Lung microvascular endothelial cell (primary cell): Measurements from ENCODE around the gene LDLRAD4. TPM values are rescaled to one million over a fixed set of nuclear protein-coding genes. Genes with fewer than 3 reads are reported as not detected.
A peak's percentile ranks its signal among the peaks of the same experiment; 100 is the strongest.

Source experiments
- DNase-seq, 2 donors: peaks; one replicate each; pipeline versions ENCODE4 v3.0.0 to v3.0.0-alpha.2; 2010; ENCODE audit warnings: low read depth in 2 of 2
- total RNA-seq: library from RNA; depleted of rRNA; stranded (reverse); fragments of >200 nt; gene quantifications from 2 replicates; pipeline ENCODE4 v1.2.1, GENCODE V29; 2014

The LDLRAD4 gene
- total RNA-seq, 1 donor from 2014 or later = 22.2 TPM

DNA sequence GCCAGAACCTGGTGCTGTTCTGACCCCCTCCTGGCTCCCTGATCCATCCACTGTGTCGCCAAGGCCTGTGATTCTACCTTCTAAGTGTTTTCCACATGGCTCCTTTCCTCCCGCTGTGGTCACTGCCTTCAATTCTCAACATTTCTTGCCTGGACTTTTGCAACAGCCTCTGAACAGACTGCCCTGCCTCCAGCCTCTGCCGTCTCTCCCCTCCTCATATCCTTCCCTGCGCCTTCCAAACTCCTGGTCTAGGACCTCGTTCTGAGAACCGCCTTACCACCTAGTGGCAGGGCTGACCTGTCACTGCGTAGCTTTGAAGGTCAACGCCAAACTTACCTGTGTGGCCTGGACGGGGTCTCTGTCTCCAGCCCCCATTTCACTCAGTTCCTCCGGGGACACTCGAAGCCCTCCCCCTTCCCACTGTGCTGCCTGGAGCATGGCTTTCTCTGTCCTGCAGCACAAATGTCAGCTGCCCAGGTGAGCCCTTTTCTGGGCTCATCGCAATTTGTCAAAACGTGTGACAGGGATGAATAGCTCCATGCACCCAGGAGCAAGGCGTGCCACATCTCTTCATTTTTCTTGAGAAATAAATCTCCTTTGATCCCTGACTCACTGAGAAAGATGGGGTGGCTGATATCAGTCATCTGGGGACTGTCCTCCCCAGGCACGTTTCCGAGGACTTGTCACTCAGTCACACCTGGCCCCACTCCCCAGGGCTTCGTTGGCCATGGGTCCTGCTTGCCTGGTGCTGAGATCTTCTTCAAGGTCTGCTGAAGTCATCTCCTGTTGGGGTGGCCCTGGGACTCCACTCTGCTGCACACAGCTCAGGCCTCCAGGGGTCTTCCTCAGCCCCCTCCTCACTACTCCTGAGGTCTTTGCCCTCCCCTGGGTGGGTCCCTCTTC, 46.7 kb downstream of the LDLRAD4 start:
- no peak for DNase-seq

DNA sequence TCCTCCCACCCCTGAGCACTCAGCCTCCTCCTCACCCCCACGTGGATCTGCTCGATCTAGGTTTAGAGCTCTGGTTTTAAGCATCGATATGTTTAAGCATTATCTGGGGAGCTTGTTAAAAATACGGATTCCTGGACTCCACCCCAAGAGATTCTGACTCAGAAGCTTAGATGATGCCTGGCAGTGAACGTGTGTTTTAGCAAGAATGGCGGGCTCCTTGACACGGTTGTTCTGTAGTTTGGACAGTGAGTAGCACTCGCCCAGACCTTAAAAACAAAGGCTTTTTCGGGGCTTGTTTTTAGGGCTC, 47.3 kb downstream of the LDLRAD4 start:
- no peak for DNase-seq

DNA sequence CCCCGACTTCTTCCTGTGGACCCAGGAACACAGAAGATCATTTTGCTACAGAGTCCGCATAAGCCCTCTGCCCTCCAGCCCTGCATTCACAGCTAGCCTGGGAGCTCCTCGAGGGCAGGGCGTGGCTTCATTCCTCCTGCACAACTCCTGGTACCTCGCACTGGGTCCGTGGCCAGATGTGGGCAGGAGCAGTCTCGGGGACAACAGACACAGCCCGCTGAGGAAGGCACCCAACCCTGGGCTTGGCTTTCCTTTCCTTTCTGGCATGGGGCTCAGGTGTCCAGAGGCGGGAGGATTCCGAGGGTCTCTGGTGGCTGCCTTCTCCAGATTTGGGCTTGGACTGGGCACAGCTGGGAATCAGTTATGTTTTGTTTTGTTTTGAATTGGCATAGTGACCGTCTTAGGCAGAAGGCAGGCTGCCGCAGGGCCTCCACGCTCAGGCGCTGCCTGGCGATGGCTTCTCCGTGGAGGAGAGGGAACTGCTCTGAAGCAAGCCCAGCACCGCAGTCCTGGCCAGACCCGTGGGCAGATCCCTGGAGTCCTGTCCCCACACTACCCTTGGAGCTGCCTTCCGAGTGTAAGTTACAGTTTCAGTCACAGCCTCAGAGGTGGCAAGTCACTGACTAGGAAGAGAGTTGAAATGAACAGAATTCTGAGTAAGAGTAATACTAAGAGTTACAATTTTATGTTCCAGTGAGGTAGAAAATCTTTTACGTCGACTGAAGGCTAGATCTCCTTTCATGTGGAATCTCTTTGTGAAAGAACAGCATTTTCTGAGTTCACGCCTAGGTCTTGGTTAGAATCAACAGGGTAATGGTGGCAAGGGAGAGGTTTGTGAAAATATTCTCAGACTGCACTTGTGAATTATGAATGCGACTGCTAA, 47.9 kb downstream of the LDLRAD4 start:
- DNase-seq = no peak

DNA sequence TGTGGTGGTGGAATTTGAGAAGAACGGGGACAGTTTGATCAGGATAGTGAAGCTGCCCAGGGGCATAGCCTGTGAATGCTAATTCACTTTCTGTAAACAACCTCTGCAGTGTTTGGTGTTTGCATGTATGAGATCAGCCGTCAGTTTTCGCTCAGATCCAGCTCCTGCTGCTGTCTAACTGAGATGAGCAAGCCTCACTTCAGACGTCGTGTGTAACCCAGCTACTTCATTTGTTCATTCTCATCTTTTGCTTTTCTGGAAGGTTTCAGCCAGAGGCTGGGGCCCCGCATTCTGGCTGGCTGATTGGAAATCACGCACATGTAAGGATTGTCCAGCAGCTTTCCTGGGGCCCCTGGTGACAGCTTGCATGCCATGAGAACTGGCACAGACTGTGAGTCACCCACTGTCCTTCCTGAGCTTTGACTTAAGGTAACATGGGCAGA, 48.9 kb downstream of the LDLRAD4 start:
- no peak for DNase-seq

DNA sequence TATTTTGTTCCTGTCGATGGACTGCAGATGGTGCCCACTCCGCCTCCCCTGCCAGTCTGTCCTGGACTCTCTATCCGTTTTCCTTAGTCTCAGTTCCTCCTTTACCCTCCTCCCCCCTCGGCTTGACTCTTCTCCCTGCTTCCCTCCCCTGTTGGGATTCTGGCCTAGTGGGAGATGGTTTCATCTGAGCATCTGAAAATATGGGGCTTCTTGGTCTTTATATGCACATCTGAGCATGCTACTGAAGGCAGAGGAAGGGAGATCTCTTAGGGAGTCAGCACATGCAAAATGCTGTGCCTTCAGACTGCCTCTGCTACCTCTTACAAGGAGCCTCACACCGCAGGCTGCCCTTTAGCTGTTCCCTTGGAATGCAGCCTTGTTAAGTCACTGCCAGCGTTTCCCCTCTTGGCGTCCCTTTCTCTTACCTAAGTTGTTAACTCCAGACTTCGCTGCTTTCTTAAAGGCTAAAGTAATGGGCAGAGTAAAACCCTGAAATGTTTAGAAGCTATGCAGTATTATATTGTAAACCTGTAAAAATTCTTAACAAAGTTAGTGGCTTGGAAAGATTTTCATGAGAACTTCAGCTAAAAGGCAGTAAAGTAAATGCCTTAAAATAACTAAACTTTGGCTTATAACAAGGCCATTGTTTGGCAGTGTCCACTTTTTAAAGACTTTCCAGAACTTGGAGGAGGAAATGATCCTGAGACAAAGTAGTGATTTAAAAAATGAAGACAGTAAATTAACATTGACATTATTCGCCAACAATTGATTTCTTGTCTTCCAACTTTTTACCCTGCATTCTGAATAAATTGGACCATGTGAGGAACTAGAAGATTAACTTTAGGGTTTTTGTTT, 49.8 kb downstream of the LDLRAD4 start:
- DNase-seq = peak in 1 of 2 donors; percentile 10

DNA sequence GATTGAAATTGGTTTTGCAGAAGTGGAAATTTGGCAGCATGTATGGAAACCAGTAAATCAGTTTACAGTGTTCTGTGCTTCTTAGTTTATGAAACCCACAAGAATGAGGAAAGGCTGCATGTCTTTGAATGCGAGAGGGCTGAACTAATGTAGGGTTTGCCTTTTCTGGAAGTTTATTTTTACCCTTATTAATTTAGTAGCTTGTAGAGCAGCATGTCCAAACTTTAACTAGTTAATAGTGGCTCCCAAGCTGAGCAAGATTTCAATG, 50.4 kb downstream of the LDLRAD4 start:
- no peak for DNase-seq

DNA sequence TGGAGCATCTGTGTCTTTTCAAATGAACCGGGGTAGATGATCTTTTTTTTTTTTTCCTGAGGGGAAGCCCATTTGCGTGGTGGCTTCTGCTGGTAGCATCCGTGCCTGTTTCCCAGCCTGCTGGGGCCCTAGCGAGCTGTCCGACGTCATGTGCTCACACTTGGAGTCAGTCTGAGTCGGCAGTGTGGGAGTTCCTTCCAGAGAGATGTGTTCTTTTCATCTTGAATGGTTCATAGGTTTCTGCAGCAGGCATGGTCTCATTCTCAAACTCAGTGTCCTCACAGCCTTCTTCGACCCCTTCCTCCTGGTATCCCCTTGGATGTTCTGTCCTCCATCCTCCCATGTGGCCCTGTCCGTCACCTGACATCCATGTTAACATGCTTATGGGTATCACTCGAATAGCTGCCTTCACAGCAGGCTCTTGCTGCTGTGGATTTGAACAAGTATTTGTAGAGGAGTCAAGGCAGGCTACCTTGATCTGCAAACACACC, 51.0 kb downstream of the LDLRAD4 start:
- DNase-seq = no peak

DNA sequence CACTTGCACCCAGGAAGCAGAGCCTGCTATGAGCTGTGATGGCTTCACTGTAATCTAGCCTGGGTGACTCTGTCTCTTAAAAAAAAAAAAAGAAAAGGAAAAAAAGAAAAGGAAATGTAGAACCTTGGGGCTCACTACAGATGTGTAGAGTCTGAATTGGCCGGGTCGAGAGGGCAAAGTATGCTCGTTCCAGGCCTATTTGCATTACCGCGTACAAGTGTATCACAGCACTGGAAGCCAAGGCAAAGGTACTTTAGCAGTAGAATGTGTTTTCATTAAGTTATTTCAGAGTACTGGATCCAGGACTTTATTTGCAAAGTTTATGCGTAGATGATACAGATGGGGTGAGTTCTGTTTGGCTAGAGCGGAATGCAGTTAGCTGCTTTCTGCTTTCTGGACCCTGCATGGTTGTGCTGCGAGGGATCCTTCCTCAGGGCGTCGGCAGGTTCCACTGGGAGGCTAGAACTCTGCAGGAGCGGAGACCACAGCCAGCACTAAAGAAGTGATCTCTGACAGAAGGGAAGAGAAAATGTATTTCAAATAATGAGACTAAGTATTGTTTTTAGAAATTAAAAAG, 51.8 kb downstream of the LDLRAD4 start:
- DNase-seq = no peak

DNA sequence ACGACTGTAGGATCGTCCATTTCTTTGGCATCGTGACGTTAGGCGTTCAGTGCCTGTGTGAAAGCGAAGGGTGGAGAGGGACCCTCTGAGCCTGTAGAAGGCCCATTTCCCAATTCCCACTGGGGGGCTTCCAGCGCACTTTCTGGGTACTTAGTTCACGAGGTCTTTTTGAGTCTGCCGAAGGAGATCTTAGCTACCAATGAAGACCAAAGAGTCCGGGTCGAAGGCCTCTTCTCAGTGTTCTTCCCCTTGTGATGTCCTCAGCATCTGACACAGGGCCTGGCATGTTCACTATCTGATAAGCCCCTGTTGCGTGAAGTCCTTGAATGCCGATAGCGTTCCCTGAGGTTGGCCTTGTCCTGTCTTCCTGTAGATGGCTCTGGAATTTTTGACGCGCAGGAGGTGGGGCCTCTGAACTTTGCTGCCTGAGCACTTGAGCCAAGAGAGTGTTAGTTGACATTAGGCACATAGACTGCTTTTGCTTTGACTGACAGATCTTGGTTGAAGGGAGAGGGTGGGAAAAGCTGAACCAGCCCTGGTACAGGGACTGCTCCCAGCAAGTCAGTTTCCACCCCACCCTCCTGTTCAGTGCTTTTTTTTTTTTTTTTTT, 52.8 kb downstream of the LDLRAD4 start:
- no peak for DNase-seq

DNA sequence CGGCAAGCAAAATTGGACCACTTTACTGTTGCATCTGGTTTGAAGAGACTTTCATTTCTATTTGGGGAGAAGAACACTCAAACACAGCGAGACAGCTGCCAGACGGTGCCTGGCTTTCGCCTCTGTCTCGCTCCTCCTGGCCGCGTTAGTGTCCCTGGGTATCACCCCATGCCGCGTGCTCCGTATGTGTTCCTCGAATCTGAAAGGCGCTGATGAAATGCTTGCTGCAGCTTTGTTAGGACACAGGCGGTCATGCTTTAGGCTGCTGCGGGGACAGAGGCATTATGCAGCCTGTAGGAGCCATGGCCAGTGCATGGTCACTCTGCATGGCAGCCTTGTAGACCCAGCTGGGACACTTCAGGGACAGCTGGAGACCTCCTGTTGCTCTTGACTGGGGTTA, 53.9 kb downstream of the LDLRAD4 start:
- no peak for DNase-seq

DNA sequence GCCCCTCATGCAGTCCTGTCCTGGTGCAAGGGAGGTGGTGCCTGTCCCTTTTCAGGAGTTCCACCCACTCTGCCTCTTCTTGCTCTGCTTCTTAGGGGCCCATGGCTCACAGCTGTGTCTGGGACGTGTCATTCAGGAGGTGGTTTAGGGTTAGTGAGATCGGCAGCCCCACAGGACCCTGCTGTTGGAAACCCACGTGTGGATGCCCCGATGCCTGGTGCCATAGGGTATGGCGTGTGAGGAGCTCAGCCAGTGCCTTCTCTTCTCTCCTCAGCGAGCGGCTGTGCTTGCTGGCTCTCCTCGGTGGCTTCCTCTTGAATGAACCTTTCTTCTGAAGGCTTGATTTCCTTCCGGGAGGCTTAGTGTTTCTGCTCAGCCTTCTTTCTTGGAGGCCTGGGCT, 55.2 kb downstream of the LDLRAD4 start:
- DNase-seq = no peak

DNA sequence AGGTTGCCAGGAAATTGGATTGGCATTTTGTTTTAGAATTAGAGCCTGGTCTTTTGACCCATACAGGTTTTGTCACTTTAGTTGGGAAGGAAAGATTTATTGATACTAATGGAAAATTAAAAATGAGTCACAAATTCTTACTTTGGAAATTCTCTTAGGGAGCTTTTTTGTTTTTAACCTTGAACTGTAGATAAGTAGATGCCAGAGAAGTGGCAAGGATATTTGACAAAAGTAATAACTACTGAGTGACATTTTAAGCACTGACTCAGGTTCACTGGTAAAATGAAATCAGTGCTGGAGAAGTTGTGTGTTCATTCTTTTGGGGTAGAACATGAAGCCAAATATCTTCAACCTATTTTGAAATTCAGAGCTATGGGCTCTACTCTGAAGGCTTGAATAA, 56.5 kb downstream of the LDLRAD4 start:
- no peak for DNase-seq

DNA sequence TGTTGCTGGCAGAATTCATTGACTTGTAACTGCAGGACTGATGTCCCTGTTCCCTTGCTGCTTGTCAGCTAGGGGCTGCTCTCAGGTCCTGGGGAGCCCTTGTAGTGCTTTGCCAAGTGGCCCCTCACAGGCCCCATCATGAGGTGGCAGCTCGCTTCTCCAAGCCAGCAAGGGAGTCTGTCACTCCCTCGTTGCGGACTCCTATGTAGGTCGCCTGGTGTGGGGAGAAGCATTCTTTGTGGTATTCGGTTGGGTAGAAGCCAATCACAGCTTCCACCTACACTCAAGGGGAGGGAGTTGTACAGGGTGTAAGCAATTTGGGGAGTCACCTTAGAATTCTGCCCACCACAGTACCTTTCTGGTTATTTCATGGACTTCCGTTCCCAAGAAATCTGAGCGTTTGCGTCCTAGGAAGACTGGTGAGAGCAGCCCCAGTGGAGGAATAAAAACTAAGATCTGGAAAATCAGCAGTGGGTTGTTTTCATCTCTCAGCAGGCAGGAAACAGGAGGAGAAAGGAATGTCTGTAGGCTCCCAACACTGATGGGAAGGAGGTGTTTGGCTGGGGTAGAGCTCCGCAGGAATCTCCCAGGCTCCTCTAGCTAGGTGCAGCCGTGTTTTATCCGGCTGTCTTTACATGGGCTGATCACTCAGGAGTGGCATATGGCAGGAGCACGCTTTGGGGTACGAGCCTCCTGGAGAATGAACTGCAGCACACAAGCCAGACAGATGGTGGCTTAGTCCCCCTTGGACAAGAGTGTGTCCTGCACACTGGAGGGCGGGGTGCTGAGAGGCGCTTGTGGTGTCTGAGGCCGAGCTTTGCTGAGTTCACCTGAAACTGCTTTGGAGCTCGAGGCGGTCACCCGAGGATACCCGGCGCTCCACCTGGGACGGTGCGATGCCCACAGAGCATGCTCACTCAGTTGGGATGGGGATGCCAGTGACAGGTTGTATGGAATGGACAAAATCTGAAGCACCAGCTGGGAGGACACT, 58.3 kb downstream of the LDLRAD4 start:
- DNase-seq = no peak

DNA sequence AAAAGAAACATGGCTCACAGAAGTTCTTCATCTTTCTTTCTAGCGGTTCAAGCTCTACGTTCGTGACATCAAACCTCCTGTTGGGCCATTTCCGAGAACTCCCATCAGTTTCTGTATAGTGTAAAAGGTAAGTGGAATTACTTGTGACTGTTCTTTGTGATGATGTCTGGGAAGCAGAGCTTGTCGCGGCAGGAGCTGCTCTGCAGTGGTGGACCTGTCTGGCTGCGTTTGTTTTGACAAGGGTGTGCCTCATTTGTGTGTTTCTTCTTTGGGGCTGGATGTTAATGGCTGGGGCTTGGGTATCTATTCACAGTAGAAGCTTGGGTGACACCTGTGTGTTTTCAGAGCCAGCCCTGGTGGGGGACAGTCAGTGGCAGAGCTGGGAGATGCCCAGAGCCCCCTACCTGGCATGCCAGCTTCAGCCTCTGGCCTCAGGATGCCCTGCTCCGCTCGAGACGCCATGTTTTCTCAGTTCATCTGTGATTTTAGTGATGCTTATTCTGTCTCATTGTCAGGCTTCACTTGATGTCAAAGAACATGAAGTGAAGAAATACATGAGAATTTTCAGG, 59.6 kb downstream of the LDLRAD4 start:
- DNase-seq = no peak

DNA sequence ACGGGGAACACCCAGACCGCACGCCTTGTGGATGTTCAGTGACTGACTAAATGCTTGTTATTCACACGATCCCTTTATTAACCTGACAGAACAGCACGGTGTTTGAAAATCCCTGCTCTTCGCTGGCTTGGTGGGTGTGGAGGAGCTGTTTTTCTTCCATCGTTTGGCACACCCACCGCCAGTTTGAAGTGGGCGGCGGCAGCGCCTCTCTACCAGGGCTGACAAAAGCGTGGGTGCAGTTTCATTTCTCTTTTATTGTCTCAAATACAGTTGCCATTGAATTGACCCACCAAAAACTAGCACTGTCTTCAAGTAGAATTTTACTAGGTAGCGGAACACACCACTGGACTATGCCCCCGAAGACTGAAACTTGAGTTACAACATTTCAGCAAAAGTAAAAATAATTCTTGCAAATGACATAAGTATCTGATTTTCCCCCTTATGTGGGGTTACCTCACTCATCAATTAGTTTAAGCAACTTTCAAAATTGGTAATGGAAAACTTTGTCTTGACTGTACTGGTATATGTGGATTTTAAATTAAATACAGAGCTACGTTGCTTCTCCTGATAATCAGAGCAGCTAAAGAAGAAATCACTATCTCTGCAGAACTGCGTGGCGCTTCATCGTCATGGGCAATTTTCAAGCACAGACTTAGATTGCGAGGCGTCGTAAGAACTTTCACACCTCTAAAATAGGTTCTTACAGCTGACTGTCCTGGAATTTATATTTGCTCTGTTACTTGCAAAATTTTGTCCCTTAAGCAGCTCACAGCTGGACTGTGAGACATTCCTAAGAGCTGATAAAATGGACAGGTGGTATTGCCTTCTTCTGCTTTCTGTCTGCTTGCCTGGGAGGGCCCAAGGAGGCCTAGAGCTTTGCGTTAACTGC, 60.9 kb downstream of the LDLRAD4 start:
- DNase-seq = no peak

DNA sequence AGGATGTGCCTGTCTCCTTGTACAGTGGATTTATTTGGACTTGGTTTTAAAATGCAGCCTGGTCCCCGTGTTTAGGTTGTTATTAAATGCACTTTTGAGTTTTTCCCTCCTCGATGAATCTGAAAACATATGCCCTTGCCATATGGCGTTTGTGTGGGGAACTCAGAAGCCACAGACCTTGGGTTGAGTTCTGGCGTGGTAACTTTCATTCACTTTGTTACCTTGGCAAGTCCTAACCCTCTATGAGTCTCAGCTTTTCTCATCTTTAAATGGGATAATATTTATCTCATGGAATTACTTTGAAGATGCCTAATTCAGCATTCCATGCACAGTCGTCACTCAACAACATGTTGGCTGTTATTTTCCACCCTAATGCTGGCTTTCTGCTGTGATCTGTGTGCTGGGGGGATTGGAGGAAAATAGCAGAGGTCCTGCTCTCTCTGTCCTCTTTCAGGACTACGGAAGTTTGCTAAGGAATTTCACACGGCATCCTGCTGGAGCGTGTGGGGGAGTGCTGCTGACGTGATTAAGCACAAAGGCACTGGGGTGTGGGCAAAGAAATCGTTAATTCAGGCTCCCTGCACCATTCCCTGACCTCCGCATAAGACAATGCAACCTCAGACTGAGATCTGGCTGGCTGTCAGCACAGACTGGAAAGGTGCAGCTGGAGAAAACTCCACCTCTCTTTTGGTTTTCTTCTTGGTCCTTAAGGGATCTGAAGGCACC, 61.7 kb downstream of the LDLRAD4 start:
- DNase-seq = no peak

DNA sequence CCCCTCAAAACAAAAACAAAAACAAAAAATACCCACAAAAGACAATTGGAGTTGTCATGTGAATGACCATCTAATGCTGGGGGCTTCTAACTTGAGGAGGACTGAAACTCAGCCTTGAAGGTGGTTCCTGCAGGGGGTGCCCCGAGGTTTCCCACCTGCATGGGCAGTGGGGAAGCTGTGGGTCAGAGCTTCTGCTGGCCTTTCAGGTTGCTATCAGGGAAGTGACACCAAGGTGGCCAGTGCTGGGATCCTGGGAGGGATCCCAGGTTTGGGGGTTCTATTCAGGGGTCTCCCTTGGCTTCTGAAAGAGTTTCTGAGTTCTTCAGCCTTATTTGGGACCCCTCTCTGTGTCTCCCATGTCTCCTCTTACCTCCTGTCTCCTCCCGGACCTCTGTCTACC, 62.8 kb downstream of the LDLRAD4 start:
- DNase-seq = no peak

DNA sequence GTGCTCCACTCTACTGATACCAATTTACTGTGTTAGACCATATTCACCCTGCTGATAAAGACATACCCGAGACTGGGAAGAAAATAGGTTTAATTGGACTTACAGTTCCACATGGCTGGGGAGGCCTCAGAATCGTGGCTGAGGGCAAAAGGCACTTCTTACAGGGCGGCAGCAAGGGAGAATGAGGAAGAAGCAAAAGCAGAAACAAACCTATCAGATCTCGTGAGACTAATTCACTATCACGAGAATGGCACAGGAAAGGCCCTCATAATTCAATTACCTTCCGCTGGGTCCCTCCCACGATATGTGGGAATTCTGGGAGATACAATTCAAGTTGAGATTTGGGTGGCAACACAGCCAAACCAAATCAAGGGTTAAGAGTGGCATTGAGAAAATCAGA, 65.2 kb downstream of the LDLRAD4 start:
- DNase-seq = no peak
